Measurements from ENCODE around the gene PPM1H.

The PPM1H gene

DNA sequence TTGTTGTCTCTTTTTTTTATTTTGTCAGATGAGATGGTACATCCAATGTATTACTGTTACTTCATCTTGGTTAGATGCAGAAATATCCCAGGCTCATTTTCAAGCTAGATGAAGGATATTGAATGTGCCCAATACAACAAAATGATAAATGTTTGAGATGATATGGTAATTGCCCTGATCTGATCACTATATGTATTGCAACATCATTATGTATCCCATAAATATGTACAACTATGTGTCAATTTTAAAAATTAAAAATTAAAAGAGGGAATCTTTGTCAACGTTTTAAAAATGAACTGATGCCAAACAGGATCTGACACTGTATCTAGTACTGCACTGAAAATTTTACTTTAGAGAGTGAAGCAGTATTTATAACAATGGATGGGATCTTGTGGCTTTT, 78.5 kb downstream of the PPM1H start:
- TF ChIP-seq FOXP2 (optimal IDR thresholded peaks at IDR 0.05; ENCODE audit: control extremely low read depth, extremely low read length, insufficient read depth): no peak
- TF ChIP-seq POLR2AphosphoS5 (IDR thresholded peaks at IDR 0.05; ENCODE audit: borderline replicate concordance, low read depth, low read length): no peak
- Histone ChIP-seq H3K27ac (no peak overlapping the region), H3K9ac (ENCODE audit: insufficient read length) (no peak overlapping the region), H3K36me3 (ENCODE audit: insufficient read depth, low read length) (no peaks in the 10 kb centered on the region), H3K9me3 (ENCODE audit: low read depth, low read length) (no peaks in the 10 kb centered on the region), H3K4me3 (no peak overlapping the region)
- DNase-seq (ENCODE audit: low read depth, low spot score): no peak

DNA sequence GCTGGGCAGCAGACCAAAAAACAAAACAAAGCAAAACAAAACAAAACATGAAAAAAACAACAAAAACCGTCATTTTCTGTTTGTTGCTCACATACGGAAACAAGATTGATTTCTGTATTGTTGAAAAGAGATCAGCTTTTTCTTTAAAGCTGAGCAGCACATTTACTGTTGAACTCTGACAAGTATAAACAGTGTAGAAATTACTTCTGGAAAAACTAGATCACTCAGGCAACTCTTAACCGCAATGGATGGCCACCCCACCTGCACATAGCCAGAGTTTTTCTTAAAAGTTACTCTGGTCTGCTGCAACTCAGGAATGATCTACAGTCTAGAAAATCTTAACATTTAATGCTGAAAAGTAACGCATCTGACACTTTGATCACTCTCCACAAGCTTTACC, 80.9 kb downstream of the PPM1H start:
- no peak for TF ChIP-seq POLR2AphosphoS5 (IDR thresholded peaks at IDR 0.05; ENCODE audit: borderline replicate concordance, low read depth, low read length)
- TF ChIP-seq FOXP2 (optimal IDR thresholded peaks at IDR 0.05; ENCODE audit: control extremely low read depth, extremely low read length, insufficient read depth): no peak
- TF ChIP-seq EZH2 (IDR thresholded peaks at IDR 0.05): no peak
- DNase-seq (ENCODE audit: low read depth, low spot score): no peak
- H3K27ac ChIP-seq: no peak overlapping the region
- H3K36me3 ChIP-seq (ENCODE audit: insufficient read depth, low read length): no peaks in the 10 kb centered on the region
- H3K4me3 ChIP-seq: no peak overlapping the region
- H3K9me3 ChIP-seq (ENCODE audit: low read depth, low read length): no peaks in the 10 kb centered on the region
- no peak overlapping the region for H3K9ac ChIP-seq (ENCODE audit: insufficient read length)

GRCh38 chr12:62849398-62849797, 85.6 kb downstream of the PPM1H start:
- Histone ChIP-seq H3K9ac (ENCODE audit: insufficient read length) (no peak overlapping the region), H3K27ac (no peak overlapping the region), H3K36me3 (ENCODE audit: insufficient read depth, low read length) (no peaks in the 10 kb centered on the region), H3K9me3 (ENCODE audit: low read depth, low read length) (no peaks in the 10 kb centered on the region), H3K4me3 (no peak overlapping the region)
- no peak for DNase-seq (ENCODE audit: low read depth, low spot score)
- no peak for TF ChIP-seq FOXP2 (optimal IDR thresholded peaks at IDR 0.05; ENCODE audit: control extremely low read depth, extremely low read length, insufficient read depth)
- no peak for TF ChIP-seq EZH2 (IDR thresholded peaks at IDR 0.05)
- no peak for TF ChIP-seq POLR2AphosphoS5 (IDR thresholded peaks at IDR 0.05; ENCODE audit: borderline replicate concordance, low read depth, low read length)

- Histone ChIP-seq H3K9me3 (ENCODE audit: low read depth, low read length) (no peaks in the 10 kb centered on the region), H3K27ac (no peak overlapping the region), H3K9ac (ENCODE audit: insufficient read length) (no peak overlapping the region), H3K36me3 (ENCODE audit: insufficient read depth, low read length) (no peaks in the 10 kb centered on the region), H3K4me3 (no peak overlapping the region)
- no peak for DNase-seq (ENCODE audit: low read depth, low spot score)
- TF ChIP-seq FOXP2 (optimal IDR thresholded peaks at IDR 0.05; ENCODE audit: control extremely low read depth, extremely low read length, insufficient read depth) (no peak), EZH2 (IDR thresholded peaks at IDR 0.05) (no peak), POLR2AphosphoS5 (IDR thresholded peaks at IDR 0.05; ENCODE audit: borderline replicate concordance, low read depth, low read length) (no peak)
Measured at GRCh38 chr12:62848418-62848817, 86.5 kb downstream of the PPM1H start.

DNA sequence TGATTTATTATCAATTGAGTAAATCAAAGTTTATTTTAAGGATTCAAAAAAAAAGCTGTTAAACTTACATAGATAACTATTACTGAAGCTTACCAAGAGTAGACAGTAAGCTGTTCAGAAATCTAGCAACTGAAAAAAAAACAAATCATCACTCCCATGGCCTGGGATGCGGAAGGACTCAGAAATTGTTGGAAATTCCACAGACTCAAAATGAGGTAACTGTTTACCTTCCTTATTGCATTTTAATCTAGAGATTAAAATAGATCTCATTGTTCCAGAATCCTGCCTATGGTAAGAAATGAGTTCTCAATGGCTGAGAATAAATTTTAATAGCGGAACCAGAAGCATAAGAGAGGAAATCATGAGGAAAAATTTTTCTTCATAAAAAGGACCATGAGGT, 87.2 kb downstream of the PPM1H start:
- Histone ChIP-seq H3K9ac (ENCODE audit: insufficient read length) (no peak overlapping the region), H3K36me3 (ENCODE audit: insufficient read depth, low read length) (no peaks in the 10 kb centered on the region), H3K9me3 (ENCODE audit: low read depth, low read length) (no peaks in the 10 kb centered on the region), H3K4me3 (no peak overlapping the region), H3K27ac (no peak overlapping the region)
- DNase-seq (ENCODE audit: low read depth, low spot score): no peak
- TF ChIP-seq EZH2 (IDR thresholded peaks at IDR 0.05) (no peak), FOXP2 (optimal IDR thresholded peaks at IDR 0.05; ENCODE audit: control extremely low read depth, extremely low read length, insufficient read depth) (no peak), POLR2AphosphoS5 (IDR thresholded peaks at IDR 0.05; ENCODE audit: borderline replicate concordance, low read depth, low read length) (no peak)

DNA sequence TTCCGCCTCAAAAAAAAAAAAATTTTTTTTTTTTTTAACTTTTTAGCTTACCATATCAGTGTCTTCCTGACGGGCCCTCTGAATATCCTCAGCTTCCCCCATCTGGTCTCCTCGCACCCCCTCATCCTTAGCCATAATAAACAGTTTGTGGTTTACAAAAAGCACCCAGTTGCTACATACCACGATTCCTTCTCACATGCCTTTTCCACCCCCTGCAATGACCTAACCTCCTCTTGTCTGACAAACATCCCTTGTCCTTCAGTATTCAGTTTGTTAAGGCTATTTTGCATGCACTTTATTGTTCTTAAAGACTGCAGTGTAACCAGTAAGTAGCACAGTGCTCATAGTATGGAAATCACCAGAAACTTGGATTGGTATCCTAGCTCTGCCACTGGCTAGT, 88.5 kb downstream of the PPM1H start:
- Histone ChIP-seq H3K9ac (ENCODE audit: insufficient read length) (no peak overlapping the region), H3K9me3 (ENCODE audit: low read depth, low read length) (no peaks in the 10 kb centered on the region), H3K27ac (no peak overlapping the region), H3K4me3 (no peak overlapping the region), H3K36me3 (ENCODE audit: insufficient read depth, low read length) (no peaks in the 10 kb centered on the region)
- no peak for TF ChIP-seq EZH2 (IDR thresholded peaks at IDR 0.05)
- no peak for TF ChIP-seq FOXP2 (optimal IDR thresholded peaks at IDR 0.05; ENCODE audit: control extremely low read depth, extremely low read length, insufficient read depth)
- TF ChIP-seq POLR2AphosphoS5 (IDR thresholded peaks at IDR 0.05; ENCODE audit: borderline replicate concordance, low read depth, low read length): no peak
- no peak for DNase-seq (ENCODE audit: low read depth, low spot score)

DNA sequence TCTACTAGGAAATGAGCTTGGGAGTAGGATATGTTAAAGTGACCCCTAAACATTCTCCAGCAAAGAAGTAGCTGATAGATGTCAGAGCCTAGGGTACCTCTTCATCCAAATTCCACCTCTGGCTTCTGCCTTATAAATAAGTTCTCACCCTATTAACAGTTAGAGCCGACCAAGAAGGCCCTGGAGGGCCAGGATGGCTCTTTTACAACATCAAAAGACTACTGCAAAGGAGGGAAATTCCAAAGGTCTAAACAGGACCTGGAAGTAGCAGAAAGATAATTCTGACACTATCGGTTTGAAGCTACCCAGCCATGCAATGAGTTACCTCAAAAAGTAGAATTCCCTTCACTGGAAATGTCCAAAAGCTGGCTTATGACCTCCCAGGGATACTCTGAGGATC, 90.0 kb downstream of the PPM1H start:
- H3K9me3 ChIP-seq (ENCODE audit: low read depth, low read length): no peaks in the 10 kb centered on the region
- no peak overlapping the region for H3K27ac ChIP-seq
- no peak overlapping the region for H3K4me3 ChIP-seq
- DNase-seq (ENCODE audit: low read depth, low spot score): no peak
- TF ChIP-seq EZH2 (IDR thresholded peaks at IDR 0.05) (no peak), FOXP2 (optimal IDR thresholded peaks at IDR 0.05; ENCODE audit: control extremely low read depth, extremely low read length, insufficient read depth) (no peak), POLR2AphosphoS5 (IDR thresholded peaks at IDR 0.05; ENCODE audit: borderline replicate concordance, low read depth, low read length) (no peak)
- no peaks in the 10 kb centered on the region for H3K36me3 ChIP-seq (ENCODE audit: insufficient read depth, low read length)
- no peak overlapping the region for H3K9ac ChIP-seq (ENCODE audit: insufficient read length)

- no peak for DNase-seq (ENCODE audit: low read depth, low spot score)
- no peak for TF ChIP-seq FOXP2 (optimal IDR thresholded peaks at IDR 0.05; ENCODE audit: control extremely low read depth, extremely low read length, insufficient read depth)
- TF ChIP-seq EZH2 (IDR thresholded peaks at IDR 0.05): no peak
- TF ChIP-seq POLR2AphosphoS5 (IDR thresholded peaks at IDR 0.05; ENCODE audit: borderline replicate concordance, low read depth, low read length): no peak
- Histone ChIP-seq H3K9me3 (ENCODE audit: low read depth, low read length) (no peaks in the 10 kb centered on the region), H3K36me3 (ENCODE audit: insufficient read depth, low read length) (no peaks in the 10 kb centered on the region), H3K4me3 (no peak overlapping the region), H3K27ac (no peak overlapping the region), H3K9ac (ENCODE audit: insufficient read length) (no peak overlapping the region)
Measured at GRCh38 chr12:62843716-62844115, 91.2 kb downstream of the PPM1H start.

- Histone ChIP-seq H3K36me3 (ENCODE audit: insufficient read depth, low read length) (no peaks in the 10 kb centered on the region), H3K27ac (no peak overlapping the region)
Measured at GRCh38 chr12:62841846-62842245, 93.1 kb downstream of the PPM1H start.

More at GRCh38 chr12:62841846-62842245, 93.1 kb downstream of the PPM1H start:
- no peak overlapping the region for H3K9ac ChIP-seq (ENCODE audit: insufficient read length)
- no peaks in the 10 kb centered on the region for H3K9me3 ChIP-seq (ENCODE audit: low read depth, low read length)
- TF ChIP-seq EZH2 (IDR thresholded peaks at IDR 0.05): no peak
- no peak for TF ChIP-seq FOXP2 (optimal IDR thresholded peaks at IDR 0.05; ENCODE audit: control extremely low read depth, extremely low read length, insufficient read depth)
- TF ChIP-seq POLR2AphosphoS5 (IDR thresholded peaks at IDR 0.05; ENCODE audit: borderline replicate concordance, low read depth, low read length): no peak
- no peak overlapping the region for H3K4me3 ChIP-seq
- DNase-seq (ENCODE audit: low read depth, low spot score): no peak

All from SK-N-MC (cell line).